ENCODE measurements around the gene FBXW10.
"Not testable (repeated sequence)": the region's sequence is repeated elsewhere in the genome, so short reads cannot be mapped to it uniquely, and the experiment has no call there.

Gene FBXW10, protein sequence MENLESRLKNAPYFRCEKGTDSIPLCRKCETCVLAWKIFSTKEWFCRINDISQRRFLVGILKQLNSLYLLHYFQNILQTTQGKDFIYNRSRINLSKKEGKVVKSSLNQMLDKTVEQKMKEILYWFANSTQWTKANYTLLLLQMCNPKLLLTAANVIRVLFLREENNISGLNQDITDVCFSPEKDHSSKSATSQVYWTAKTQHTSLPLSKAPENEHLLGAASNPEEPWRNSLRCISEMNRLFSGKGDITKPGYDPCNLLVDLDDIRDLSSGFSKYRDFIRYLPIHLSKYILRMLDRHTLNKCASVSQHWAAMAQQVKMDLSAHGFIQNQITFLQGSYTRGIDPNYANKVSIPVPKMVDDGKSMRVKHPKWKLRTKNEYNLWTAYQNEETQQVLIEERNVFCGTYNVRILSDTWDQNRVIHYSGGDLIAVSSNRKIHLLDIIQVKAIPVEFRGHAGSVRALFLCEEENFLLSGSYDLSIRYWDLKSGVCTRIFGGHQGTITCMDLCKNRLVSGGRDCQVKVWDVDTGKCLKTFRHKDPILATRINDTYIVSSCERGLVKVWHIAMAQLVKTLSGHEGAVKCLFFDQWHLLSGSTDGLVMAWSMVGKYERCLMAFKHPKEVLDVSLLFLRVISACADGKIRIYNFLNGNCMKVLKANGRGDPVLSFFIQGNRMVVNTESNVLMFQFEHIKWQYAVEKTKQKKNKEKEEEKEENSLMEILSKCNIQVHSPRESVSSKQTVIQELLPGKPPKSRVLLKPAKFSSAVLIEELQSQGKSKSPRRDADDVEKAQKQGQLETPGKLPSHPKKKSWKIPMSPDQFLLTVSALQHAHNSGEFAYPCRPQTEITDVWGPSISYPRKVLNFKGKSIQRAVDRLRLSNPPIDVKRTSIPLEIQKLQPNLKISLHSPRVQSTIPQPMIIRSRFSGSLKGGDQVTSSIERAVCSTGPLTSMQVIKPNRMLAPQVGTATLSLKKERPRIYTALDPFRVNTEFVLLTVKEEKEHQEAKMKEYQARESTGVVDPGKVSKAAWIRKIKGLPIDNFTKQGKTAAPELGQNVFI

DNA sequence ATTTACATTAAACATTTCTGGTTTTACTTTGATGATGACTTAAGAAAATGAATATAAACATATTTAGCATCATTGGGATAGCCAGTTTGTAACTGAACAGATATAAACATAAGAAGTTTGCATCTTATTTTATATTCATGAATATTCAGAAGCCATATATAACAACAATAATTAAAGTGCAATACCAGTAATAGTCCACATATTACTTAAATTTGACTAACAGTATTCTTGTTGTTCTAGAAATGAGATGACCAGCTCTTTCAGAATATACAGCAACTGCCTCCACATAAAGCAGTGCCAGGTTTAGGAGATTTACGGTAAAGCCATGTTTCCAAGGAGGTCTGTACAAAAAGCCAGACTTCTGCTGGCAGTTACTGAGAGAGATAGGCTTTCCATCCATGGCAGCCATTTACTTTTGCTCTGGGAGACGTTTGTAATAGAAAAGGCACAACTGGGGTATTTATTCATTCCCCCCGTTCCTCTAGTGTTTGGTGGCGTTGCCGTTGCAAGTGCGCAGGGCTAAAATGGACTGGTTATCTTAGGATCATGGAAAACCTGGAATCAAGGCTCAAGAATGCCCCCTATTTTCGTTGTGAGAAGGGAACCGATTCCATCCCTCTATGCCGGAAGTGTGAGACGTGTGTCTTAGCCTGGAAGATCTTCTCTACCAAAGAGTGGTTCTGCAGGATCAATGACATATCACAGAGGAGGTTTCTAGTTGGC lies at the start of gene FBXW10:
TSS of gene FBXW10 (plus strand) at position 356 of the 723 bp plus-strand sequence. CDS start at position 547, 191 bp downstream.
- not testable (repeated sequence) for DNase-seq (ENCODE audit: low read depth)

DNA sequence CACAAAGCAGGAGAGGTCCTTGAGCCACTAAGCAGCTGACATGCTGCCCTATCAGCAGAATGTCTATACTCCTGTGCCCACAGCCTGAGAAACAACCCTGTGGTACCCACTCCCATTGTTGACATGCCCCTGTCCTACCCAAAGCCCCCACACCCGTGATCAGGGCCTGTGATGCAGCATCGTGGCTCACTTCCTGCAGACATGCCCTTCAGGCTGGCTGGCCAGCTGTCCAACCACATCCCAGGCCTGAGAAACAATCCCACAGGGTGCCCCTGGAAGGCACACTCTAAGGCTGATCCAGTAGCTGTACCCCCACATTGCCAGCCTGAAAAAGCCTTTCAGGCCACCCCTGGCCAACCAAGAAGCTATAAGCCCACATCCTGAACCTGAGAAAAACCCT lies 48.7 kb upstream of the FBXW10 start:
- DNase-seq (ENCODE audit: low read depth), result not testable (repeated sequence)

DNA sequence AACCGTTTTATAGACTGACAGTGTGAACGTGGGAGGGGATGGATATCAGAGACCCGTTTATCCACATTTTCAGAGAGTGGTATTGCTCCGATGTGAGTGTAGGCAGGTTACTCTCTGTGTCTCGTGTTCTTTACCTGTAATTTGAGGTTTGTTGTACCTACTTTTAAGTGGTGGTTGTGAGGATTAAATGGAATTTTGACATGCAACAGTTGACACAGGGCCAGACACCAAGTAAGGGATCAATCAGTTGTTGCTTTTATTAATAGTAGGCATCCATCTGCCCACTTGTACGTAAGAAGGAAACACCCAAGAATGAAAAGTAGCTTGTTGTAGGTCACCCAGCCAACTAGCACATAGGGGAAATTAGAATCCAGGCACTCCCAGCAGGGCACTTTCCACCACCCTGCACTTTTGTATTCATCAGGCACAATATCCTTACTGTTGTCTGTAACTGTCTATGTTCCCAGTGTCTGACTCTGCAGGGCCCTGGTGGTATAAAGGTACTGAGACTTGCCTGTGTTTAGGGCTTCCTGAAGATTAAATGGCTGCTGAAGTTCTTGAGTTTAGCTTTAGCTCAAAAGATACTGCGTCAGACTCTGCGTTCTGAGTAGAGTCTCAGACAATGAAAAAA lies 45.3 kb upstream of the FBXW10 start:
- DNase-seq (ENCODE audit: low read depth), result not testable (repeated sequence)

DNA sequence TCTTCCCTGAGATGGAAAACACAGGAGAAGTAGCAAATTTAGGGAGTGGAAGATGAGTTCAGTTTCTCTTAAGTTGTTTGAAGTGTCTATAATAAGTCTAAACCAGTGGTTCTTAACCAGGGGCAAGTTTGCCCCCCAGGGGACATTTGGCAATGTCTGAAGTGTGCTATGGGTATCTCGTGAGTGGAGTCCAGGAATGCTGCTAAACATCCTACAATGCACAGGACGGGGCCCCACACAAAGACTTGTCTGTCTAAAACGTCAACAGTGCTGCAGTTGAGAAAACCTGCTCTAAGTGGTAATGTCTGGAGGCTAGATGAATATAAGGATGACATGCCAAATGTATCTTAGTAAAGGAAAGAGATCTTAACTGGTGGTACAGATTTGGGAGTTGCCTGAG lies 37.9 kb upstream of the FBXW10 start:
- DNase-seq (ENCODE audit: low read depth), result not testable (repeated sequence)

DNA sequence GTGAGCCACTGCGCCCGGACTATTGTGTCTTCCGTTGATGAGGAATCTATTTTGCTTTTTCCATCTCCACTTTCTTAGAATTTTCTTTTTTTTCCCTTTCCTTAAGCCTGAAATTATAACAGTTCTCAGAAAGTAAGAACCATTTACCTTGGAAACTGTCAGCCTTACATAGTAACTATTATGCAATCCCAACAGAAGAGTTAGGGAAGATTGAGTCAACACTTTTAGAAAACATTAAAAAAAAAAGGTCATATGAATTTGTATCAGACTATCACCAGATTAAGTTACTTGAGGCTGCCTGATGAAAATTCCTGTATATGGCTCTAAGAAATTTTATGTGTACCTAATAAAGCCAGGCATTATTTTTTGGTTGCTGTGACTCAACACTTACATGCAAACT lies 35.6 kb upstream of the FBXW10 start:
- DNase-seq (ENCODE audit: low read depth), result not testable (repeated sequence)

DNA sequence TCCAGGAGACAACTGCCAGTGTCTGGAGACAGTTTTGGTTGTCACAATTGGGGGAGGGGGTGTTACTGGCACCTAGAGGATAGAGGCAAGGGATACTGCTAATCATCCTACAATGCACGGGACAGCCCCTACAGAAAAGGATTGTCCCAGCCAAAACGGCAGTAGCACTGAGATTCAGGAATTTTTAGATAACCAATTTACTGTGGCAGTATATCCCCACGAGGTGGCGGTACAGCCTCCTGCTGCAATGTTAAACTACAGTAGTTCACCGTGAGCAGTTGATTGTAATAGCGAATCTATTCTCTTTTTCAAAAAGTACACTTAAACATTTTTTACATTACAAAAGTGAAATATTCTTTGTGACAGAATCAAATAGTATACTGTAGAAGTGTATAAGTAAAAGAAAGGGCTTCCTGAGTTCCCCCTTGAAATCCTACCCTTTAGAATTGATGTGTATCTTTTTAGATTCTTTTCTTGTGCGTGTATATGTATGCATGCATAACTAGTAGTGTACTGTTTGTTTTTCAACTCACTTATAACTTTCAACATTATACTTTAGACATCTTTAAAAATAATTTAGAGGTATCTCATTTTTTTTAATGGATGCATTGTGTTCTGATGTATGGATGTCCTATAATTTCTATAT lies 31.4 kb upstream of the FBXW10 start:
- DNase-seq (ENCODE audit: low read depth), result peak; percentile 31

DNA sequence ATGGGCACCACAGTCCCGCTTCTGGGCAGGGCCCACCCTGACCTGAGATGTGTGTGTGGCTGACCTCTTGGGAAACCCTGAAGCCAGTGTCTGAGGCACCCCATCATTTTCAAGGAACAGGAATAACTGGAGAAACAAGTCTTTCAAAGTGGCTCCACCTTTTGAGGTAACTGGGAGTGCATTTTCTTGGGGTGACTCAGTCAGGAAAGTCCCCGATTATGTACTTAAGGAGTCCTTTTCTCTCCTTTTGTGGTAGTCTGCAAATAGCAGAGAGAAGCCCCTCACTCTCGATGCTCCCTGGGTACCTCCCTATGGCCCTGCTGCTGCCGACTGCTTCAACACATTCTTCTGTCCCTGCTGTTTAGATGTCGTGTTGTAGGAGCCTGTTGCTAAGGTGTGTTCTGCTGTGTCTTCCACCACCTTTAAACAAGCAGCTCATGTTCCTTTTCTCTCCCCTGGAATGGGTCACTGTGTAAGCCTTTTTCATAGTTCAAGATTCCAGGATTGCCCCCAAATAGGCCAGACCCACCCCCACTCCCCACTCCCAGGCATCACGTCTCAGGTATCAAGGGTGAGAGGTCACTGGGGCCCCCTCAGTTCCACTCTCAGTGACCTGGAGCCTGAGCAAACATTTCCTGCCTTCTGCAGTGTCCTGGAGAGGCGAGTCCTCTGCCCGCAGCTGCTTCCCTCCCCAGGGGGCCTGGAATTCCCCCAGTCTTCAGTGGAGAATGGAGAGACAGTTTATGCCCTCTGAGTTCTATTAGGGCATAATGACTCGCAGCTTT lies 25.0 kb upstream of the FBXW10 start:
- not testable (repeated sequence) for DNase-seq (ENCODE audit: low read depth)

DNA sequence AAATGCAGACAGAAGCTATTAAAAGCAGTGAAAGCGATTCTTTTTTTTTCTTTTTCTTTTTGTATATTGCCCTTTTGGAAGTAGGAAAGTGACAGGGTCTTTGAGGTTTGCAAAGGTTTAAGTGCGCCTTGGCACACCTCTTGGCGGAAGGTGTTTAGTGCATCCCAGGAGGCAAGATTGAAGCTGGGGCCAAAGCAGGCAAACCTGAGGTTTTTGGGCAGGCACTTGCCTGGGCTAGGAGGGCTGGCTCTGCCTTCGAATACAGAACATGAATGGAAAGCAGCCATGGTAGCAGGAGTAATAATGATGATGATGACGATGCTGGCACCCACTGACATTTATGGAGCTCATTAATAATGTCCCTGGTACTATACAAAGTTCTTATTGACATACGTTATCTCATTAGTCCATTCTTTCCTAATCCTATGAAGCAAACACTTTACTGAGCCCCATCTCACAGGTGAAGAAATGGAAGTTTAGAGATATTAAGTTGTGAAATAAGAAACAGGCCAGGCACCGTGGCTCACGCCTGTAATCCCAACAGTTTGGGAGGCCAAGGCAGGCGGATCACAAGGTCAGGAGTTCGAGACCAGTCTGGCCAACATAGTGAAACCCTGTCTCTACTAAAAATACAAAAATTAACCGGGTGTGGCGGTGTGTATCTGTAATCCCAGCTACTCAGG lies 24.3 kb upstream of the FBXW10 start:
- not testable (repeated sequence) for DNase-seq (ENCODE audit: low read depth)

DNA sequence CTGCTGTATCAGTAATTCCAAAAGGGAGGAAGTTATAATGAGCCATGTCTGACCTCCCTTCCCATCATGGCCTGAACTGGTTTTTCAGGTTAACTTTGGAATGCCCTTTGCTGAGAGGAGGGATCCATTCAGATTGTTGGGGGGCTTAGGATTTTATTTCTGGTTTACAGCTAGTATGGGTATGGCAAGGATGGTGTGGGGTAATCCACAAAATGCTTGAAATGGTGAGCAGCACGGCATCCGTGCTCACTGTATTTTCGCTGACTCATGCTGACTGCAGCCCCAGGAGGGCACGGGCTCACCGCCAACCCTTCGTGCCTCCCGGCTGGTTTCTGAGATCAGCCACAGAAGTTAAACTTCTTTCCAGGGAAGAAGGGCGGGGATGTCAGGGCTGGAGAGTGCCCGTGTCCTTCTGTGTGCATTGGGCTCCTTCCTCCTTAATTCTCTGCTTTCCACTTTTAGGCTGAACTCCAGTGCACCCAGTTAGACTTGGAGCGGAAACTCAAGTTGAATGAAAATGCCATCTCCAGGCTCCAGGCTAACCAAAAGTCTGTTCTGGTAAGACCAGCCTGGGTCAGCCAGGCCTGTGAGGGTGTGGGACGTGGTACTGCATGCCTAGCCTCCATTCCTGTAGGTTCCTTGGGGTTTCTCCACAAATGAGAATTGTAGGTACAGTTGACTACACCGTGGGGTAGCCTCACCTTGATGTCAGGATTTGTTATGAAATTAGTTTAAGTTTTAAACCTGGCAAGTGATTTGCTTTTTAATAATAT lies 21.9 kb upstream of the FBXW10 start:
- not testable (repeated sequence) for DNase-seq (ENCODE audit: low read depth)

DNA sequence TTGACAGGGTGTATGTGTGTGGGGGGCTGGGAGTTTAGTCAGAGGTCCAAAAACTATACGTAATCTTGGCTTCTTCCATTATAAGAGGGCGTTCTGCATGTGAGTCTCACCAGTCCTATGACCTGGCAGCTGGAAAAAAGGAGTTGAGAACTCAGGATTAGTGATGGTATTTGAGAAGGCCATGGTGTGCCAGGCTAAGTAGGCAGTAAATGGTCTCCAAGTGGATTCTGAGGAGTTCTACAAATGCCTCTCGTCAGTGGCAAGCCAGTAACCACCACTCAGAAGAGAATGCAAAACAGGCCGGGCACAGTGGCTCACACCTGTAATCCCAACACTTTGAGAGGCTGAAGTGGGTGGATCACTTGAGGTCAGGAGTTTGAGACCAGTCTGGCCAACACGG lies 21.2 kb upstream of the FBXW10 start:
- not testable (repeated sequence) for DNase-seq (ENCODE audit: low read depth)

DNA sequence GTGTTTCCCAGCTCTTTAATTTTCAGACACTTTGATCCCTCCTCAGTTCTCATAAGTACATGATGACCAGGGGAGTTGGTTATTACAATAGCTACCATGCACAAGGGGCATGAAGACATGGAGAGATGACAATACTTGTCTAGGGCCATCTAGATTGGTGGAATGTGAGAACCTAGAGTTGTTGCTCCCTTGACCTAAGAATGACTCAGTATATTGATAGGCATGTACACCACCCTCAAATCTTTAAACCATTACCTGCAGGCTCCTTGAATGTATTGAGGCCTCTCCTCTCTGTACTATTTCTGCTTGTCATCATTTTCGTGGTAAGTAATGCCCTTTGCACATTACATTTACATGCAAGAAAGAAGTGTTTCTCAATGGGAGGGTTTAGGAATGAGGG lies 20.3 kb upstream of the FBXW10 start:
- not testable (repeated sequence) for DNase-seq (ENCODE audit: low read depth)

DNA sequence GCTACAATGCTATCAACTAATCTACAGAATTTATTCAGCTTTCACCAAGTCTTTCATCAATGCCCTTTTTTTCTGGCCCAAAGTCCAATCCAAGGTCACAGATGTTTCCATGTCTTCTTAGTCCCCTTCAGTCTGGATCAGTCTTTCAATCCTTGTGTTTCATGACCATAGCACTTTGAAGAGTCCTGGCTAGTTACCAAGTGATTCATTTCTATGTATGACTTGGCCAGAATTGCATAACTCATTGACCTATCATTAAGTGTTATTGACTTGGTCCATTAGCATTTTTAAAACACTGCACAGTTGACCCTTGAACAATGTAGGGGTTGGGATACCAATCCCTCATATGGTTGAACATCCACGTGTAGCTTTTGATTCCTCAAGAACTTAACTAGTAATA lies 11.4 kb upstream of the FBXW10 start:
- not testable (repeated sequence) for DNase-seq (ENCODE audit: low read depth)

DNA sequence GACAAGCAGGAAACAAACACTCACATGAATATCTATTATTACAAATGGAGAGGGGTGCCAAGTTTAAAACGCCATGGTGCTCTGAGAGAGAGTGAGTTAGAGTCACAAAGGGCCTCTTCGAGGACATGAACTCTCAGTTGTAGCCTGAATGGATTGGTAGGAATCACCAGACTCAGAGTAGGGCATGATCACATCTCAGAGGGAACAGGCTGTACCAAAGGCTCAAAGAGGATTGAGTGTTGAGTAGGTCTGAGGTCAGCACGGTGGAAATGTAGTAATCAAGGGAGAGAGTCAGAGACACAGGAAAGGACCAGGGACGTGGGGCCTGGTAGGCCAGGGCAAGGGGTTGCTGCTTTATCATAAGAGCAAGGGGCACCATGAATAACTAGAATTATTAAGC lies 10.5 kb upstream of the FBXW10 start:
- not testable (repeated sequence) for DNase-seq (ENCODE audit: low read depth)

DNA sequence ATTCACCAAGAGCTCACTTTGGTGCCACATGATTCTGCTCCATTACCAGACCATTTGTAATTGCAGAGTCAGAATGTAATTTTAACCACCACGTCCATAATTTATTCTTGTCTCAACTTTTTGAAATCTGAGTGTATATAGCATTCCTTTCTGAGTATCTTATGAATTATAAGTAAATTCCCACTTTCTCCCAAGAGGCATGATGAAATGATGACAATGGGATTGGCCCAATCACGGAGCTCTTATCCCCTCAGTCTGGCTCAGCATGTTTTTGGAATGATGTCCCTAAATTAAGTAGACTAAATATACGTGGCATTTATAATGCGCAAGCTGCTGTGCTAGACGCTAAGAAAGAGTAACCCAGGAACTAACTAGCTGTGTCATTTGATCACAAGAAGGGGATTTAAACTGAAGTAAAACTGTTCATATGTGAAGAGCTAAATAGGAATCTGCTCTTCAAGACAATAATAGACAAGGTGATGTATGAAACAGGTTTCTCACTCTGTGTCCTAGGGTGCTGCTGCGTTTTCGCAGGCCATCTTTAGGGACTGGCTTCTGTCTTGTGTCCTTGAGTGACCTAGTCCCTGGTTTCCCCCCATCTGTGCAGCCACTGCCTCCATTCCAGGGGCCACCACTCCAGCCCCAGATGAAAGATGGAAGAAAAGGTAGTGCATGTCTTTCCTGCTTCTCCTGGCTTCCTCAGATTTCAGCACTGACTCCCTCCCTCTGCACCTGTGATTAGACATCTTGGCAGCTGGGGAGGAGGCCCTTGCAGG lies 4.0 kb upstream of the FBXW10 start:
- not testable (repeated sequence) for DNase-seq (ENCODE audit: low read depth)

DNA sequence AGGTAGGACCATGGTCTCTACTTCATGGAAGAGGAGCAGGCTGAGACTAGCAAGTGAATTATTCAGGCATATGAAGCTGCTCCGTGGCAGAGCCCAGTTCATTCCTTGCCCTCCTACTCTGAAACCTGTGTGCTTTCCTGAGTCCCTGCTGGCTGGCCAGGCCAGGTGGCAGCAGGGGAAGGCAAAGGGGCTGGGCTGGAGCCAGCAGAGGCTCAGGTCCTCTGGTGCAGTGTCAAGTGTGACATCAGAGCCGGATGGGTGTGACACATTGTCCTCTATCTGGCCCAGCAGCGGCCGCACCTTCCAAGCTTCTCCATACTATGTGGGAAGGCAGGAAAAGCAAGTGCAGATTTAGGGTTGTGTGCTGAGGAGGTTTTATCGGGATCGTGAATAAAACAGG lies 2.6 kb upstream of the FBXW10 start:
- not testable (repeated sequence) for DNase-seq (ENCODE audit: low read depth)

DNA sequence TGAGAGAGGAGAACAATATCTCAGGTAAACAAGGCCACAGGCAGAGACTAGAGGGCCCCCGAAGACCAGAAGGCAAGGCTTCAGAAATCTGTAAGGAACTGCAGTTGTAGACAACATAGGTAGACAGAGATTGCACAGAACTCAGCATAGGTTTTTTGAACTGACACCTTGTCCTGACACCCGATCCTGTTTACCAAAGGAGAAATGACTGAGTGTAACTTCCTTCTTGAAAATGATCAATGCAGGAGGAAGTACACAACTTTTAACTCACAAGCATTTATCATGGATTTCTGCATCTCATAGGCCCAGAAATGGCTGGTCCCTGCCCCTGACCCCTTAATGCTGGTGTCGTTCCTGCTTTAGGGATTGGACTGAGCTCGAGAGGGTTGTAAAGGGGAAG lies 872 bp downstream of the FBXW10 start:
- not testable (repeated sequence) for DNase-seq (ENCODE audit: low read depth)

DNA sequence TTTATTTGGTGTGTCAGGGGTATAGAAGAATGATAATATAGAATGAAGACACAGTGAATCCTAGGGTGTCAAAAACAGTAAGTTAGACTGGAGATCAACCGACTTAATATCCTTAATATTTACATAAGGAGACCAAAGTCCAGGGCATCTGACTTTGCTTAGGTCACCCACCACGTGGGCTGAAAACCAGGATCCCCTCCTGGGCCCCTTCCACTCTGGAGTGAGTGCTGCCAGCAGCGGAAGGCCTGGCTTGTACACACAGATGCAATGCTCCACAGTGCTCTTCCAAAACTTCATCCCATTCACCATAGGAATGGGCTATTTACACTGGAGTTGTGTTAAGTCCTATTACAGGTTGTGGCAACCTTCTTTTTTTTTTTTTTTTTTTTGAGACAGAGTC lies 2.7 kb downstream of the FBXW10 start:
- not testable (repeated sequence) for DNase-seq (ENCODE audit: low read depth)

DNA sequence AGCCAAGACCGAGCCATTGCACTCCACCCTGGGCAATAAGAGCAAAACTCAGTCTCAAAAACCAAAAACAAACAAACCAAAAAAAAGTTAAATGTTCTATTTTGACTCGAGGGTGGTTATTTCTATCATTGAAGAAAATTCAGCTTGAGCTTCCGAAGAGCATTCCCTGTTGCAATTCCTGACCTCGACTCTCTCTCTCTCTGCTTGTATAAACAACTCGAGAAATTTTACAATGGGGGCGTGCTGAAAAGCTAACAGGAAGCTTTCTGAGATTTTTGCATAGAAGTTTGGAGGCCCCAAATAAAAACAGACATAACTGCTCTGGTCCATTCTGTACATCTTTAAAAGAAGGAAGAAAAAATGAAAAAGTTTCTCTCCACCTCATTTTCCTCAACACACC lies 3.6 kb downstream of the FBXW10 start:
- not testable (repeated sequence) for DNase-seq (ENCODE audit: low read depth)
